ENCODE data around the gene GAS7. TPM values are rescaled to one million over a fixed set of nuclear protein-coding genes. Genes with fewer than 3 reads are reported as not detected.

Gene GAS7
- total and polyA plus RNA-seq, 10 of the 15 experiments (the other 5 are each of a cell fraction or from before 2014, with no cell fraction given): 2.3 to 53.4 (median 24.0) TPM

- TF ChIP-seq SMC3 (IDR thresholded peaks at IDR 0.05; ENCODE audit: borderline replicate concordance, low read length) (no peak), ATF7 (IDR thresholded peaks at IDR 0.05; ENCODE audit: low read depth) (no peak), REST (IDR thresholded peaks at IDR 0.05; ENCODE audit: low read depth, low read length) (no peak), POLR2AphosphoS2 (IDR thresholded peaks at IDR 0.05; ENCODE audit: low read depth, low read length) (no peak), JUND (IDR thresholded peaks at IDR 0.05; ENCODE audit: low read depth, low read length) (no peak)
Observed at GRCh38 chr17:9908649-9909042, 289.8 kb downstream of the GAS7 start (continued).

DNA sequence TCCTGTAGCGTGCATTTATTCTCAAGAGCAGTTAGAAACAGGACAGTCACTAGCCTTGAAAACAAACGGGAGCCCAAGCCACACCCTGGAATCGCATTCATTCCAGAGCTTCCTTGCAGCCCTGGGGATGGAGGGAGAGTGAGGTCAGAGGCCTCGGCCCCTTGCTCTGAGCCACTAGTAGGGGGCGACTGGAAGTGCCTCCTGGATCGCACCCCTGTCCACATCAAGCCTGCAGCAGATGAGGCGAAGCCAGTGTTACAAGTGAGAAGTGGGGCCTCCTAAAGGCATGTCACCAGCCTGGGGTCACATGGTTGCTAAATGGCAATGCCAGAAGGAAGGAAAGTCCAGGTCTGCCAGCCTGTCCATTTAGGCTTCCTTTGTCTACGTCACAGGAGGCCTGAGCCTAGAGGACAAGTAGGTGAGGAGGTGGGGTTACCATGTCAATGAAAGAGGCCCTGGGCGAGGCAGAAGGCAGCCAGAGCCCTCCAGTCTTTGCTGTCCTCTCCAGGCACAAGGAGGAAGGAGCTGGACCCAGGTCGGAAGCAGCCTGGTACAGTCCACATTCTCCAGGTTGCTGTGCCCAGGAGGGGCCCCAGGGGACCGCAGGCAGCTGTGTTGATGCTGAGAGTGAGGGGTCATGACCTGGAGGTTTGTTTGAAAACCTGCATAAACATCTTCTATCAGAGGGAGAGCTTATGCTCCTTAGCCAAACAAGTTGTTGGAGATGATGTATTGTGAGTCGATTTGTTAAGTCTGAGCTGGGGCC lies 290.3 kb downstream of the GAS7 start:
- ChIA-PET CTCF (no interaction called here), POLR2A (no interaction called here), RAD21 (ENCODE audit: unreplicated experiment) (no interaction called here), SMC1A (ENCODE audit: uncharacterized antibody, unreplicated experiment) (no interaction called here)
- 13% methylated on average over 12 of the region's 12 CpGs for WGBS (ENCODE audit: insufficient coverage, insufficient replicate concordance, low lambda C conversion rate, missing lambda C conversion rate)
- ATAC-seq: no peak
- no peak for FAIRE-seq
- Histone ChIP-seq H3K9ac (ENCODE audit: control insufficient read depth, insufficient read depth, low read length) (no peak overlapping the region), H3K4me3 (no peak overlapping the region), H3K4me1 (ENCODE audit: control insufficient read depth, insufficient read depth, low read length) (no peaks in the 10 kb centered on the region), H2AFZ (ENCODE audit: control insufficient read depth, low read depth, low read length) (no peak overlapping the region), H3K36me3 (ENCODE audit: control insufficient read depth in 2 of 2, insufficient read depth in 2 of 2, low read length in 1 of 2) (no peaks in the 10 kb centered on the region), H3K9me3 (replicated peaks; ENCODE audit: control insufficient read depth, insufficient read depth, low read length) (no peaks in the 10 kb centered on the region), H4K20me1 (ENCODE audit: control insufficient read depth, insufficient read depth) (no peaks in the 10 kb centered on the region), H3K4me2 (ENCODE audit: control insufficient read depth, insufficient read depth) (no peak overlapping the region), H3K27me3 (replicated peaks in 1 of 2; ENCODE audit: control insufficient read depth in 2 of 2, insufficient read depth in 2 of 2, low read length in 1 of 2) (peaks cover 0 to 2% of the 10 kb centered on the region in 2 experiments; a peak in 2 of 4 replicates), H3K27ac (ENCODE audit: control insufficient read depth, insufficient read depth) (no peak overlapping the region), H3K79me2 (ENCODE audit: control insufficient read depth, insufficient read depth, low read length) (no peaks in the 10 kb centered on the region)
- in situ Hi-C loops (cut with MboI) (no loop called here), intact Hi-C loops (cut with micrococcal nuclease; ENCODE audit: unreplicated experiment) (no loop called here)
- no peak for DNase-seq (ENCODE audit: low read depth, low spot score)
- no TSS peak for BruUV-seq (replicated peaks)
- no peak for TF ChIP-seq TCF7 (IDR thresholded peaks at IDR 0.05; ENCODE audit: borderline replicate concordance)
- TF ChIP-seq CEBPB (IDR thresholded peaks at IDR 0.05; ENCODE audit: borderline replicate concordance in 1 of 2, low read depth in 2 of 2, low read length in 2 of 2): no peak
- TF ChIP-seq IRF5 (IDR thresholded peaks at IDR 0.05; ENCODE audit: borderline replicate concordance): no peak
- TF ChIP-seq, protein P1, sequence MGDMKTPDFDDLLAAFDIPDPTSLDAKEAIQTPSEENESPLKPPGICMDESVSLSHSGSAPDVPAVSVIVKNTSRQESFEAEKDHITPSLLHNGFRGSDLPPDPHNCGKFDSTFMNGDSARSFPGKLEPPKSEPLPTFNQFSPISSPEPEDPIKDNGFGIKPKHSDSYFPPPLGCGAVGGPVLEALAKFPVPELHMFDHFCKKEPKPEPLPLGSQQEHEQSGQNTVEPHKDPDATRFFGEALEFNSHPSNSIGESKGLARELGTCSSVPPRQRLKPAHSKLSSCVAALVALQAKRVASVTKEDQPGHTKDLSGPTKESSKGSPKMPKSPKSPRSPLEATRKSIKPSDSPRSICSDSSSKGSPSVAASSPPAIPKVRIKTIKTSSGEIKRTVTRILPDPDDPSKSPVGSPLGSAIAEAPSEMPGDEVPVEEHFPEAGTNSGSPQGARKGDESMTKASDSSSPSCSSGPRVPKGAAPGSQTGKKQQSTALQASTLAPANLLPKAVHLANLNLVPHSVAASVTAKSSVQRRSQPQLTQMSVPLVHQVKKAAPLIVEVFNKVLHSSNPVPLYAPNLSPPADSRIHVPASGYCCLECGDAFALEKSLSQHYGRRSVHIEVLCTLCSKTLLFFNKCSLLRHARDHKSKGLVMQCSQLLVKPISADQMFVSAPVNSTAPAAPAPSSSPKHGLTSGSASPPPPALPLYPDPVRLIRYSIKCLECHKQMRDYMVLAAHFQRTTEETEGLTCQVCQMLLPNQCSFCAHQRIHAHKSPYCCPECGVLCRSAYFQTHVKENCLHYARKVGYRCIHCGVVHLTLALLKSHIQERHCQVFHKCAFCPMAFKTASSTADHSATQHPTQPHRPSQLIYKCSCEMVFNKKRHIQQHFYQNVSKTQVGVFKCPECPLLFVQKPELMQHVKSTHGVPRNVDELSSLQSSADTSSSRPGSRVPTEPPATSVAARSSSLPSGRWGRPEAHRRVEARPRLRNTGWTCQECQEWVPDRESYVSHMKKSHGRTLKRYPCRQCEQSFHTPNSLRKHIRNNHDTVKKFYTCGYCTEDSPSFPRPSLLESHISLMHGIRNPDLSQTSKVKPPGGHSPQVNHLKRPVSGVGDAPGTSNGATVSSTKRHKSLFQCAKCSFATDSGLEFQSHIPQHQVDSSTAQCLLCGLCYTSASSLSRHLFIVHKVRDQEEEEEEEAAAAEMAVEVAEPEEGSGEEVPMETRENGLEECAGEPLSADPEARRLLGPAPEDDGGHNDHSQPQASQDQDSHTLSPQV (IDR thresholded peaks at IDR 0.05): no peak
- no peak for TF ChIP-seq ZNF217 (IDR thresholded peaks at IDR 0.05)
- no peak for TF ChIP-seq DPF2 (IDR thresholded peaks at IDR 0.05)
- no peak for TF ChIP-seq ZNF622 (IDR thresholded peaks at IDR 0.05)
- TF ChIP-seq ASH2L (IDR thresholded peaks at IDR 0.05; ENCODE audit: borderline replicate concordance, low read depth): no peak
